ENCODE results near the gene LCNL1.
A peak's percentile ranks its signal among the peaks of the same experiment; 100 is the strongest.

Gene LCNL1

GRCh38 chr9:136982232-136983051, at the start of gene LCNL1:
LCNL1 (plus strand) TSS chr9:136982993; CDS start chr9:136983587, 594 bp downstream.
- peak; percentile 75 for DNase-seq (ENCODE audit: low spot score)

- no peak for DNase-seq (ENCODE audit: low spot score)
These were observed 48.5 kb upstream of the LCNL1 start for GRCh38 chr9:136934277-136934676.

- DNase-seq (ENCODE audit: low spot score): no peak
These were observed 47.1 kb upstream of the LCNL1 start for GRCh38 chr9:136935651-136936050.

GRCh38 chr9:136936645-136937170, 46.1 kb upstream of the LCNL1 start:
- DNase-seq (ENCODE audit: low spot score): no peak

- no peak for DNase-seq (ENCODE audit: low spot score)
These were observed 45.4 kb upstream of the LCNL1 start for GRCh38 chr9:136937186-136938001.

- DNase-seq (ENCODE audit: low spot score): no peak
These were observed 43.3 kb upstream of the LCNL1 start for GRCh38 chr9:136939431-136939995.

GRCh38 chr9:136939996-136940525, 42.7 kb upstream of the LCNL1 start:
- peak; percentile 88 for DNase-seq (ENCODE audit: low spot score)

GRCh38 chr9:136940526-136941230, 42.1 kb upstream of the LCNL1 start:
- DNase-seq (ENCODE audit: low spot score): no peak

GRCh38 chr9:136941231-136942111, 41.3 kb upstream of the LCNL1 start:
- DNase-seq (ENCODE audit: low spot score): no peak

GRCh38 chr9:136942112-136942880, 40.5 kb upstream of the LCNL1 start:
- no peak for DNase-seq (ENCODE audit: low spot score)

GRCh38 chr9:136942881-136943230, 39.9 kb upstream of the LCNL1 start:
- no peak for DNase-seq (ENCODE audit: low spot score)

GRCh38 chr9:136943291-136944211, 39.2 kb upstream of the LCNL1 start:
- DNase-seq (ENCODE audit: low spot score): no peak

- DNase-seq (ENCODE audit: low spot score): no peak
These were observed 38.6 kb upstream of the LCNL1 start for GRCh38 chr9:136944212-136944518.

GRCh38 chr9:136944519-136945332, 38.1 kb upstream of the LCNL1 start, which contains the start of the genes C8G and FBXW5:
C8G (plus strand) TSS chr9:136945243; CDS start chr9:136945321, 78 bp downstream.
FBXW5 (minus strand) TSS chr9:136944738; CDS start chr9:136944083, 655 bp downstream.
- peak; percentile 85 for DNase-seq (ENCODE audit: low spot score)

- DNase-seq (ENCODE audit: low spot score): no peak
These were observed 37.2 kb upstream of the LCNL1 start for GRCh38 chr9:136945333-136946227.

- DNase-seq (ENCODE audit: low spot score): no peak
These were observed 36.4 kb upstream of the LCNL1 start for GRCh38 chr9:136946228-136947027.

All from pons (tissue), 1 donor.